Adrenal gland (tissue), 5 donors: ENCODE data around the gene ASIC3.

Experiments used
- POLR2A ChIP-seq, 2 donors: fragments of 450-650 bp; IDR thresholded peaks; one replicate each; pipeline ENCODE4 v1.6.1; 2017; ENCODE audit warnings: antibody characterized with exemption in 2 of 2, mild to moderate bottlenecking in 2 of 2, moderate library complexity in 1 of 2
- TF ChIP-seq, protein P1 (sequence below), 6 experiments: fragments of 450-650 bp in 4 of 6; fragments of 200-600 bp in 2 of 6; sonication (generic) in 1 of 6; IDR thresholded peaks; 1 replicate in 5 of 6; 2 replicates in 1 of 6; pipeline versions ENCODE4 v1.5.1 to v1.8.0; 2016 to 2021; ENCODE audit warnings: antibody characterized with exemption in 6 of 6, mild to moderate bottlenecking in 2 of 6, moderate library complexity in 1 of 6
- donor health status: DM: no; HTN: no; CAD: no.

DNA sequence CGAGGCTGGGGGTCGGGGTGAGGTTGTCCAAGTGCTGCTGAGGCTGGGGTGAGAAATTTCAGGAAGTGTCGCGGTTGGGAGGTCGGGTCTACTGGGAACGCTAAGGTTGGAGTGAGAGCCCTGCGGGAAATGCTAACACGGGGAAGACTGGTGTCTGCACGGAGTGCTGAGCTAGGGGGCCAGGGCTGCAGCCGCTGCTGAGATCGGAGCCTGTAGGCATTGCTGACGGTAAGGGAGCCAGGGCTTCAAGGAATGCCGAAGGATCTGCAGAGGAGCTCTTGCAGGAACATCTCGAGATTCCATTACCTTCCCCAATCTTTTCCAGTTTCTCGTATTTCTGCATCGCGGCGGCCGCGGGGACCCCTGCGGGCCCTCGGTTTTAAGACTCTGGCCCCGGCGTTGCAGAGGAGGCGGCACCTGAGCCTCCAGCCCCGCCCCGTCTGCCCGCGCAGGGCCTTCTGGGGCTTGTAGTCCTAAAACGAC is 9.2 kb downstream of the ASIC3 start, which contains the start of gene CDK5:
- TF ChIP-seq, protein P1, sequence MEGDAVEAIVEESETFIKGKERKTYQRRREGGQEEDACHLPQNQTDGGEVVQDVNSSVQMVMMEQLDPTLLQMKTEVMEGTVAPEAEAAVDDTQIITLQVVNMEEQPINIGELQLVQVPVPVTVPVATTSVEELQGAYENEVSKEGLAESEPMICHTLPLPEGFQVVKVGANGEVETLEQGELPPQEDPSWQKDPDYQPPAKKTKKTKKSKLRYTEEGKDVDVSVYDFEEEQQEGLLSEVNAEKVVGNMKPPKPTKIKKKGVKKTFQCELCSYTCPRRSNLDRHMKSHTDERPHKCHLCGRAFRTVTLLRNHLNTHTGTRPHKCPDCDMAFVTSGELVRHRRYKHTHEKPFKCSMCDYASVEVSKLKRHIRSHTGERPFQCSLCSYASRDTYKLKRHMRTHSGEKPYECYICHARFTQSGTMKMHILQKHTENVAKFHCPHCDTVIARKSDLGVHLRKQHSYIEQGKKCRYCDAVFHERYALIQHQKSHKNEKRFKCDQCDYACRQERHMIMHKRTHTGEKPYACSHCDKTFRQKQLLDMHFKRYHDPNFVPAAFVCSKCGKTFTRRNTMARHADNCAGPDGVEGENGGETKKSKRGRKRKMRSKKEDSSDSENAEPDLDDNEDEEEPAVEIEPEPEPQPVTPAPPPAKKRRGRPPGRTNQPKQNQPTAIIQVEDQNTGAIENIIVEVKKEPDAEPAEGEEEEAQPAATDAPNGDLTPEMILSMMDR (IDR thresholded peaks at IDR 0.05), result no peak
- no peak for TF ChIP-seq POLR2A (IDR thresholded peaks at IDR 0.05)
